Measurements from ENCODE around the gene S100A7.

GRCh38 chr1:153507926-153508583, 47.6 kb upstream of the S100A7 start:
- no peak for TF ChIP-seq EZH2 (IDR thresholded peaks at IDR 0.05; ENCODE audit: borderline replicate concordance, low read depth, low read length, poor library complexity, severe bottlenecking)
- no peak for TF ChIP-seq CTCF (conservative IDR thresholded peaks at IDR 0.05; ENCODE audit: low read depth, low read length)

All from A673 (cell line).